Measurements from ENCODE around the gene ANXA1. TPM values are rescaled to one million over a fixed set of nuclear protein-coding genes. Genes with fewer than 3 reads are reported as not detected.

Gene ANXA1
- total and polyA plus RNA-seq, 2 experiments from 2014 or later = 4.9 to 5.8 TPM

DNA sequence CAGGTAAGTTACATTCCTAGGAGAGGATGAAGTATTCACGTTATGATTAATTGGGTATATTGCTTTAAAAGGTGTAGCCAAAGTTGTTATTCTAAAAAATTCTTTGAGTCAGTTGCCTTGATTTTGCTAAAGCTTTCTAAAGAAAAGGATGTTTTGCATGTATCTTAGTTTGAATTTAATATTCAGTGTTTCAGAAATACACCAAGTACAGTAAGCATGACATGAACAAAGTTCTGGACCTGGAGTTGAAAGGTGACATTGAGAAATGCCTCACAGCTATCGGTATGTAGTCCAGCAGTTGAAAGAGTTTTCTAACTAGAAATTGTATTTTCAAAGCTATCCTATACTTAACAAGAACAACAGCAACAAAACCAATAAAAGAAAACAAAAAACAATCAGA lies 14.2 kb downstream of the ANXA1 start:
- Mint-ChIP-seq H3K27ac (no peak overlapping the region), H3K27me3 (ENCODE audit: insufficient read depth, low read depth, poor library complexity) (peaks cover 3% of the 10 kb centered on the region), H3K36me3 (ENCODE audit: low read depth) (no peaks in the 10 kb centered on the region), H3K9me3 (no peaks in the 10 kb centered on the region), H3K4me1 (peaks cover 11% of the 10 kb centered on the region; the same call in 2 of the 3 replicates), H3K4me3 (no peak overlapping the region)
- DNase-seq (ENCODE audit: low spot score) (no peak), ATAC-seq (no peak)
- Histone ChIP-seq H3K9me2 (ENCODE audit: insufficient read depth) (no peaks in the 10 kb centered on the region), H2AFZ (no peak overlapping the region), H3K27ac (ENCODE audit: low read depth) (no peak overlapping the region), H3K4me2 (no peak overlapping the region), H4K20me1 (replicated peaks; ENCODE audit: insufficient read depth) (no peaks in the 10 kb centered on the region), H3K27me3 (ENCODE audit: insufficient read depth) (no peaks in the 10 kb centered on the region), H3K36me3 (ENCODE audit: insufficient read depth) (no peaks in the 10 kb centered on the region), H3K79me2 (replicated peaks; ENCODE audit: insufficient read depth) (no peaks in the 10 kb centered on the region), H3F3A (replicated peaks; ENCODE audit: low read depth) (no peaks in the 10 kb centered on the region), H3K4me1 (ENCODE audit: insufficient read depth) (peaks cover 3% of the 10 kb centered on the region; the same call in 1 of the 2 replicates), H3K4me3 (no peak overlapping the region)
- TF ChIP-seq EZH2 (IDR thresholded peaks at IDR 0.05; ENCODE audit: low read depth, unreplicated experiment) = no peak
- TF ChIP-seq, protein P1, sequence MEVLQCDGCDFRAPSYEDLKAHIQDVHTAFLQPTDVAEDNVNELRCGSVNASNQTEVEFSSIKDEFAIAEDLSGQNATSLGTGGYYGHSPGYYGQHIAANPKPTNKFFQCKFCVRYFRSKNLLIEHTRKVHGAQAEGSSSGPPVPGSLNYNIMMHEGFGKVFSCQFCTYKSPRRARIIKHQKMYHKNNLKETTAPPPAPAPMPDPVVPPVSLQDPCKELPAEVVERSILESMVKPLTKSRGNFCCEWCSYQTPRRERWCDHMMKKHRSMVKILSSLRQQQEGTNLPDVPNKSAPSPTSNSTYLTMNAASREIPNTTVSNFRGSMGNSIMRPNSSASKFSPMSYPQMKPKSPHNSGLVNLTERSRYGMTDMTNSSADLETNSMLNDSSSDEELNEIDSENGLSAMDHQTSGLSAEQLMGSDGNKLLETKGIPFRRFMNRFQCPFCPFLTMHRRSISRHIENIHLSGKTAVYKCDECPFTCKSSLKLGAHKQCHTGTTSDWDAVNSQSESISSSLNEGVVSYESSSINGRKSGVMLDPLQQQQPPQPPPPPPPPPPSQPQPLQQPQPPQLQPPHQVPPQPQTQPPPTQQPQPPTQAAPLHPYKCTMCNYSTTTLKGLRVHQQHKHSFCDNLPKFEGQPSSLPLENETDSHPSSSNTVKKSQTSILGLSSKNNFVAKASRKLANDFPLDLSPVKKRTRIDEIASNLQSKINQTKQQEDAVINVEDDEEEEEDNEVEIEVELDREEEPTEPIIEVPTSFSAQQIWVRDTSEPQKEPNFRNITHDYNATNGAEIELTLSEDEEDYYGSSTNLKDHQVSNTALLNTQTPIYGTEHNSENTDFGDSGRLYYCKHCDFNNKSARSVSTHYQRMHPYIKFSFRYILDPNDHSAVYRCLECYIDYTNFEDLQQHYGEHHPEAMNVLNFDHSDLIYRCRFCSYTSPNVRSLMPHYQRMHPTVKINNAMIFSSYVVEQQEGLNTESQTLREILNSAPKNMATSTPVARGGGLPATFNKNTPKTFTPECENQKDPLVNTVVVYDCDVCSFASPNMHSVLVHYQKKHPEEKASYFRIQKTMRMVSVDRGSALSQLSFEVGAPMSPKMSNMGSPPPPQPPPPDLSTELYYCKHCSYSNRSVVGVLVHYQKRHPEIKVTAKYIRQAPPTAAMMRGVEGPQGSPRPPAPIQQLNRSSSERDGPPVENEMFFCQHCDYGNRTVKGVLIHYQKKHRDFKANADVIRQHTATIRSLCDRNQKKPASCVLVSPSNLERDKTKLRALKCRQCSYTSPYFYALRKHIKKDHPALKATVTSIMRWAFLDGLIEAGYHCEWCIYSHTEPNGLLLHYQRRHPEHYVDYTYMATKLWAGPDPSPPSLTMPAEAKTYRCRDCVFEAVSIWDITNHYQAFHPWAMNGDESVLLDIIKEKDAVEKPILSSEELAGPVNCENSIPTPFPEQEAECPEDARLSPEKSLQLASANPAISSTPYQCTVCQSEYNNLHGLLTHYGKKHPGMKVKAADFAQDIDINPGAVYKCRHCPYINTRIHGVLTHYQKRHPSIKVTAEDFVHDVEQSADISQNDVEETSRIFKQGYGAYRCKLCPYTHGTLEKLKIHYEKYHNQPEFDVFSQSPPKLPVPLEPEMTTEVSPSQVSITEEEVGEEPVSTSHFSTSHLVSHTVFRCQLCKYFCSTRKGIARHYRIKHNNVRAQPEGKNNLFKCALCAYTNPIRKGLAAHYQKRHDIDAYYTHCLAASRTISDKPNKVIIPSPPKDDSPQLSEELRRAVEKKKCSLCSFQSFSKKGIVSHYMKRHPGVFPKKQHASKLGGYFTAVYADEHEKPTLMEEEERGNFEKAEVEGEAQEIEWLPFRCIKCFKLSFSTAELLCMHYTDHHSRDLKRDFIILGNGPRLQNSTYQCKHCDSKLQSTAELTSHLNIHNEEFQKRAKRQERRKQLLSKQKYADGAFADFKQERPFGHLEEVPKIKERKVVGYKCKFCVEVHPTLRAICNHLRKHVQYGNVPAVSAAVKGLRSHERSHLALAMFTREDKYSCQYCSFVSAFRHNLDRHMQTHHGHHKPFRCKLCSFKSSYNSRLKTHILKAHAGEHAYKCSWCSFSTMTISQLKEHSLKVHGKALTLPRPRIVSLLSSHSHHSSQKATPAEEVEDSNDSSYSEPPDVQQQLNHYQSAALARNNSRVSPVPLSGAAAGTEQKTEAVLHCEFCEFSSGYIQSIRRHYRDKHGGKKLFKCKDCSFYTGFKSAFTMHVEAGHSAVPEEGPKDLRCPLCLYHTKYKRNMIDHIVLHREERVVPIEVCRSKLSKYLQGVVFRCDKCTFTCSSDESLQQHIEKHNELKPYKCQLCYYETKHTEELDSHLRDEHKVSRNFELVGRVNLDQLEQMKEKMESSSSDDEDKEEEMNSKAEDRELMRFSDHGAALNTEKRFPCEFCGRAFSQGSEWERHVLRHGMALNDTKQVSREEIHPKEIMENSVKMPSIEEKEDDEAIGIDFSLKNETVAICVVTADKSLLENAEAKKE (CRISPR knock-in tag; IDR thresholded peaks at IDR 0.05) = no peak
- TF ChIP-seq, protein P2, sequence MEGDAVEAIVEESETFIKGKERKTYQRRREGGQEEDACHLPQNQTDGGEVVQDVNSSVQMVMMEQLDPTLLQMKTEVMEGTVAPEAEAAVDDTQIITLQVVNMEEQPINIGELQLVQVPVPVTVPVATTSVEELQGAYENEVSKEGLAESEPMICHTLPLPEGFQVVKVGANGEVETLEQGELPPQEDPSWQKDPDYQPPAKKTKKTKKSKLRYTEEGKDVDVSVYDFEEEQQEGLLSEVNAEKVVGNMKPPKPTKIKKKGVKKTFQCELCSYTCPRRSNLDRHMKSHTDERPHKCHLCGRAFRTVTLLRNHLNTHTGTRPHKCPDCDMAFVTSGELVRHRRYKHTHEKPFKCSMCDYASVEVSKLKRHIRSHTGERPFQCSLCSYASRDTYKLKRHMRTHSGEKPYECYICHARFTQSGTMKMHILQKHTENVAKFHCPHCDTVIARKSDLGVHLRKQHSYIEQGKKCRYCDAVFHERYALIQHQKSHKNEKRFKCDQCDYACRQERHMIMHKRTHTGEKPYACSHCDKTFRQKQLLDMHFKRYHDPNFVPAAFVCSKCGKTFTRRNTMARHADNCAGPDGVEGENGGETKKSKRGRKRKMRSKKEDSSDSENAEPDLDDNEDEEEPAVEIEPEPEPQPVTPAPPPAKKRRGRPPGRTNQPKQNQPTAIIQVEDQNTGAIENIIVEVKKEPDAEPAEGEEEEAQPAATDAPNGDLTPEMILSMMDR (conservative IDR thresholded peaks at IDR 0.05; ENCODE audit: low read depth in 2 of 2) = no peak
- TF ChIP-seq NANOG (IDR thresholded peaks at IDR 0.05; ENCODE audit: borderline replicate concordance) = no peak
- TF ChIP-seq STAT1 (IDR thresholded peaks at IDR 0.05; ENCODE audit: unreplicated experiment) = no peak
- TF ChIP-seq EZH2phosphoT487 (IDR thresholded peaks at IDR 0.05; ENCODE audit: unreplicated experiment) = no peak
- TF ChIP-seq ZNF331 (CRISPR knock-in tag; IDR thresholded peaks at IDR 0.05; ENCODE audit: low read depth) = no peak
- no peak for TF ChIP-seq POLR2AphosphoS5 (IDR thresholded peaks at IDR 0.05; ENCODE audit: low read depth)
- no peak for TF ChIP-seq CREB1 (CRISPR knock-in tag; IDR thresholded peaks at IDR 0.05; ENCODE audit: low read depth)
- TF ChIP-seq JUNB (IDR thresholded peaks at IDR 0.05; ENCODE audit: unreplicated experiment) = no peak
- TF ChIP-seq, protein P3, sequence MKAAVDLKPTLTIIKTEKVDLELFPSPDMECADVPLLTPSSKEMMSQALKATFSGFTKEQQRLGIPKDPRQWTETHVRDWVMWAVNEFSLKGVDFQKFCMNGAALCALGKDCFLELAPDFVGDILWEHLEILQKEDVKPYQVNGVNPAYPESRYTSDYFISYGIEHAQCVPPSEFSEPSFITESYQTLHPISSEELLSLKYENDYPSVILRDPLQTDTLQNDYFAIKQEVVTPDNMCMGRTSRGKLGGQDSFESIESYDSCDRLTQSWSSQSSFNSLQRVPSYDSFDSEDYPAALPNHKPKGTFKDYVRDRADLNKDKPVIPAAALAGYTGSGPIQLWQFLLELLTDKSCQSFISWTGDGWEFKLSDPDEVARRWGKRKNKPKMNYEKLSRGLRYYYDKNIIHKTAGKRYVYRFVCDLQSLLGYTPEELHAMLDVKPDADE (IDR thresholded peaks at IDR 0.05) = no peak
- no peak for TF ChIP-seq ZNF114 (CRISPR knock-in tag; IDR thresholded peaks at IDR 0.05)
- TF ChIP-seq, protein P4, sequence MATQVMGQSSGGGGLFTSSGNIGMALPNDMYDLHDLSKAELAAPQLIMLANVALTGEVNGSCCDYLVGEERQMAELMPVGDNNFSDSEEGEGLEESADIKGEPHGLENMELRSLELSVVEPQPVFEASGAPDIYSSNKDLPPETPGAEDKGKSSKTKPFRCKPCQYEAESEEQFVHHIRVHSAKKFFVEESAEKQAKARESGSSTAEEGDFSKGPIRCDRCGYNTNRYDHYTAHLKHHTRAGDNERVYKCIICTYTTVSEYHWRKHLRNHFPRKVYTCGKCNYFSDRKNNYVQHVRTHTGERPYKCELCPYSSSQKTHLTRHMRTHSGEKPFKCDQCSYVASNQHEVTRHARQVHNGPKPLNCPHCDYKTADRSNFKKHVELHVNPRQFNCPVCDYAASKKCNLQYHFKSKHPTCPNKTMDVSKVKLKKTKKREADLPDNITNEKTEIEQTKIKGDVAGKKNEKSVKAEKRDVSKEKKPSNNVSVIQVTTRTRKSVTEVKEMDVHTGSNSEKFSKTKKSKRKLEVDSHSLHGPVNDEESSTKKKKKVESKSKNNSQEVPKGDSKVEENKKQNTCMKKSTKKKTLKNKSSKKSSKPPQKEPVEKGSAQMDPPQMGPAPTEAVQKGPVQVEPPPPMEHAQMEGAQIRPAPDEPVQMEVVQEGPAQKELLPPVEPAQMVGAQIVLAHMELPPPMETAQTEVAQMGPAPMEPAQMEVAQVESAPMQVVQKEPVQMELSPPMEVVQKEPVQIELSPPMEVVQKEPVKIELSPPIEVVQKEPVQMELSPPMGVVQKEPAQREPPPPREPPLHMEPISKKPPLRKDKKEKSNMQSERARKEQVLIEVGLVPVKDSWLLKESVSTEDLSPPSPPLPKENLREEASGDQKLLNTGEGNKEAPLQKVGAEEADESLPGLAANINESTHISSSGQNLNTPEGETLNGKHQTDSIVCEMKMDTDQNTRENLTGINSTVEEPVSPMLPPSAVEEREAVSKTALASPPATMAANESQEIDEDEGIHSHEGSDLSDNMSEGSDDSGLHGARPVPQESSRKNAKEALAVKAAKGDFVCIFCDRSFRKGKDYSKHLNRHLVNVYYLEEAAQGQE (IDR thresholded peaks at IDR 0.05; ENCODE audit: unreplicated experiment) = no peak
